H1 (cell line): Measurements from ENCODE around the gene PLEKHG2. TPM values are rescaled to one million over a fixed set of nuclear protein-coding genes. Genes with fewer than 3 reads are reported as not detected.

Experiments
- BACH1 ChIP-seq: IDR thresholded peaks from 2 replicates; pipeline ENCODE4 v1.6.1; 2012; ENCODE audit warnings: low read length, improper control_type of control experiment
- BRCA1 ChIP-seq: IDR thresholded peaks from 2 replicates; pipeline ENCODE4 v1.6.1; 2012; ENCODE audit warnings: low read depth, low read length, improper control_type of control experiment
- CEBPB ChIP-seq: IDR thresholded peaks from 2 replicates; pipeline ENCODE4 v1.6.1; 2012; ENCODE audit warnings: low read depth, low read length
- CHD2 ChIP-seq: IDR thresholded peaks from 2 replicates; pipeline ENCODE4 v1.6.1; 2012; ENCODE audit warnings: low read length, improper control_type of control experiment
- CREB1 ChIP-seq: IDR thresholded peaks from 2 replicates; pipeline ENCODE4 v1.6.1; 2012; ENCODE audit warnings: inconsistent platforms
- FOSL1 ChIP-seq: IDR thresholded peaks from 2 replicates; pipeline ENCODE4 v1.6.1; 2011; ENCODE audit warnings: mild to moderate bottlenecking, low read depth, low read length, moderate library complexity; ENCODE audit not compliant: insufficient read depth
- GABPA ChIP-seq: IDR thresholded peaks from 2 replicates; pipeline ENCODE4 v1.6.1; 2011; ENCODE audit warnings: mild to moderate bottlenecking, low read length, moderate library complexity, borderline replicate concordance; ENCODE audit not compliant: insufficient read depth
- KDM4A ChIP-seq: IDR thresholded peaks from one replicate; pipeline ENCODE4 v1.7.1; 2012; ENCODE audit warnings: low read depth, mild to moderate bottlenecking, moderate library complexity, low read length, inconsistent platforms; ENCODE audit not compliant: severe bottlenecking
- POLR2AphosphoS5 ChIP-seq: IDR thresholded peaks from 2 replicates; pipeline ENCODE4 v1.6.1; 2011; ENCODE audit warnings: low read depth, low read length
- RAD21 ChIP-seq, 2 experiments: IDR thresholded peaks in 1 of 2; conservative IDR thresholded peaks in 1 of 2; 2 replicates each; pipeline ENCODE4 v1.6.1; 2011; ENCODE audit warnings: low read depth in 2 of 2, low read length in 2 of 2, improper control_type of control experiment in 1 of 2, inconsistent platforms in 1 of 2, mild to moderate bottlenecking in 1 of 2, moderate library complexity in 1 of 2
- SIN3A ChIP-seq, 2 experiments: IDR thresholded peaks in 1 of 2; conservative IDR thresholded peaks in 1 of 2; 2 replicates each; pipeline ENCODE4 v1.6.1; 2011 to 2012; ENCODE audit warnings: low read length in 2 of 2, improper control_type of control experiment in 1 of 2, low read depth in 1 of 2, mild to moderate bottlenecking in 1 of 2
- SIX5 ChIP-seq: IDR thresholded peaks from 2 replicates; pipeline ENCODE4 v1.6.1; 2011; ENCODE audit warnings: mild to moderate bottlenecking, low read depth, low read length
- TAF7 ChIP-seq: optimal IDR thresholded peaks from 2 replicates; pipeline ENCODE3; 2011; ENCODE audit warnings: low read depth, mild to moderate bottlenecking, inconsistent platforms, low read length, moderate library complexity, borderline replicate concordance
- TBP ChIP-seq: IDR thresholded peaks from 2 replicates; pipeline ENCODE4 v1.6.1; 2011; ENCODE audit warnings: low read depth, low read length, improper control_type of control experiment
- TCF12 ChIP-seq: IDR thresholded peaks from 2 replicates; pipeline ENCODE4 v1.6.1; 2011; ENCODE audit warnings: low read depth, mild to moderate bottlenecking, low read length
- TEAD4 ChIP-seq: IDR thresholded peaks from 2 replicates; pipeline ENCODE4 v1.6.1; 2012; ENCODE audit warnings: low read depth, low read length, inconsistent platforms, mixed read lengths
- polyA plus RNA-seq, 7 experiments: library from polyadenylated mRNA; depleted of rRNA in 3 of 7; stranded (reverse) in 5 of 7; unstranded in 2 of 7; fragments of >200 nt in 5 of 7; fragments of 200-250 nt in 2 of 7; gene quantifications; 1 replicate in 5 of 7; 2 replicates in 1 of 7; 4 replicates in 1 of 7; pipeline versions ENCODE4 v1.2.1 to v1.2.3, GENCODE V29; 2011 to 2013; ENCODE audit warnings: missing spikeins in 2 of 7, mixed read lengths in 2 of 7
- total RNA-seq: library from RNA; stranded (reverse); fragmentation: NEBNext Ultra II Directional; extraction: Animal tissue kit (Norgen Biotek cat#: 25700); gene quantifications from 2 replicates; pipeline ENCODE4 v1.2.1, GENCODE V29; 2021
- TF ChIP-seq, protein P1 (sequence below): IDR thresholded peaks from 2 replicates; pipeline ENCODE4 v1.6.1; 2011; ENCODE audit warnings: low read depth, mild to moderate bottlenecking, low read length; ENCODE audit not compliant: insufficient read depth
- TF ChIP-seq, protein P2 (sequence below): IDR thresholded peaks from 2 replicates; pipeline ENCODE4 v1.6.1; 2012; ENCODE audit warnings: low read length, inconsistent platforms

Gene PLEKHG2
- total and polyA plus RNA-seq, 2 of the 8 experiments (the other 6 are each of a cell fraction or from before 2014, with no cell fraction given), result 16.9 to 65.7 TPM

DNA sequence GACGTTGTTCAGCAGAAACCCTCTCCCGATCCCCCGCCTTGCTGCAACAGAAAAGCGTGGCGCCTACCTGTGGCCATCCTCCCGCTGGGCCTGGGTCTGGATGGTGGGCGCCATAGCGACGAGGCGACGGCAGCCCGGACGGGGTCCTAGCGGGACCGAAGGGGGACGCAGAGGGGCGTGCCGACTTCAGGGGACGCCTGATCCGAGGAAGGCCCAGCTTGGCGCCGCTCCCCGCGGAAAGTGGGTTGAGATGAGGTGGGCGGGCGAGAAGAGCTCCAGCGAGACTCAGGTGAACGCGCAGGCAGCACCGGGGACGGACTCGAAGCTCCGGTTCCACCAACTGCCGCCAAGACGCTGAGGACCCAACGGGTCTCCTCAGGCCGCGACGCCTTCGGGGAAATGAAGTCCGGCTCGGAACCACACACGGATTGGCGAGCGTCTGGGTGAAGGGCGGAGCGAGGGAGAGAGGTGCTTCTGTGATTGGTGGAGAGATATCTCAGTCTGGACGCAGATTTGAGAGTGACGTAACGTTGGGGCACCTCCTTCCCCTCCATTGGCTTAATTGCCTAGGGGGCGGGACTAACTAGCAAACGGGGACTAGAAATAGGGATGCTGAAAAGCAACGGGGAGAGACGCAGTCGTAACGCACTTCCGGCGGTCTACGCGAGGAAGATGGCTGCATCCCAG lies 21.6 kb upstream of the PLEKHG2 start, which contains the start of the genes MED29 and PAF1 (continued):
- no peak for TF ChIP-seq FOSL1
- TF ChIP-seq CHD2, result peak; percentile 89
- peak; percentile 45 to 64; a peak in 2 of 4 replicates for TF ChIP-seq SIN3A (conservative IDR thresholded peaks at IDR 0.05 in 1 of 2, IDR thresholded peaks at IDR 0.05 in 1 of 2; ENCODE audit: low read depth in 1 of 2, low read length in 2 of 2)
- 0 out of 2 replicates have a peak, but pooled peaks have one; percentile 5 for TF ChIP-seq BACH1
- peak; percentile 35; the same call in 1 of the 2 replicates for TF ChIP-seq CEBPB
- peak; percentile 96 for TF ChIP-seq TBP
- TF ChIP-seq RAD21 (IDR thresholded peaks at IDR 0.05 in 1 of 2, conservative IDR thresholded peaks at IDR 0.05 in 1 of 2; ENCODE audit: low read depth in 2 of 2, low read length in 2 of 2), result no peak
- TF ChIP-seq, protein P1, sequence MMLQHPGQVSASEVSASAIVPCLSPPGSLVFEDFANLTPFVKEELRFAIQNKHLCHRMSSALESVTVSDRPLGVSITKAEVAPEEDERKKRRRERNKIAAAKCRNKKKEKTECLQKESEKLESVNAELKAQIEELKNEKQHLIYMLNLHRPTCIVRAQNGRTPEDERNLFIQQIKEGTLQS, result no peak
- peak; percentile 98 for TF ChIP-seq POLR2AphosphoS5
- TF ChIP-seq GABPA, result peak; percentile 36; the same call in 1 of the 2 replicates
- no peak for TF ChIP-seq BRCA1
- 0 out of 2 replicates have a peak, but pooled peaks have one; percentile 21 for TF ChIP-seq TCF12
- peak; percentile 91 for TF ChIP-seq CREB1
- TF ChIP-seq, protein P2, sequence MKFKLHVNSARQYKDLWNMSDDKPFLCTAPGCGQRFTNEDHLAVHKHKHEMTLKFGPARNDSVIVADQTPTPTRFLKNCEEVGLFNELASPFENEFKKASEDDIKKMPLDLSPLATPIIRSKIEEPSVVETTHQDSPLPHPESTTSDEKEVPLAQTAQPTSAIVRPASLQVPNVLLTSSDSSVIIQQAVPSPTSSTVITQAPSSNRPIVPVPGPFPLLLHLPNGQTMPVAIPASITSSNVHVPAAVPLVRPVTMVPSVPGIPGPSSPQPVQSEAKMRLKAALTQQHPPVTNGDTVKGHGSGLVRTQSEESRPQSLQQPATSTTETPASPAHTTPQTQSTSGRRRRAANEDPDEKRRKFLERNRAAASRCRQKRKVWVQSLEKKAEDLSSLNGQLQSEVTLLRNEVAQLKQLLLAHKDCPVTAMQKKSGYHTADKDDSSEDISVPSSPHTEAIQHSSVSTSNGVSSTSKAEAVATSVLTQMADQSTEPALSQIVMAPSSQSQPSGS, result no peak; the same call in 1 of the 2 replicates
- peak; percentile 77 for TF ChIP-seq TAF7
- 0 out of 2 replicates have a peak, but pooled peaks have one; percentile 1 for TF ChIP-seq TEAD4
- peak; percentile 18 for TF ChIP-seq KDM4A
- TF ChIP-seq SIX5, result peak; percentile 46
